ENCODE measurements around the gene CDH4. TPM values are rescaled to one million over a fixed set of nuclear protein-coding genes. Genes with fewer than 3 reads are reported as not detected.

CDH4 gene
- total RNA-seq, 4 donors from 2014 or later, result 0.13 to 0.38 (median 0.21) TPM; not detected in 1

DNA sequence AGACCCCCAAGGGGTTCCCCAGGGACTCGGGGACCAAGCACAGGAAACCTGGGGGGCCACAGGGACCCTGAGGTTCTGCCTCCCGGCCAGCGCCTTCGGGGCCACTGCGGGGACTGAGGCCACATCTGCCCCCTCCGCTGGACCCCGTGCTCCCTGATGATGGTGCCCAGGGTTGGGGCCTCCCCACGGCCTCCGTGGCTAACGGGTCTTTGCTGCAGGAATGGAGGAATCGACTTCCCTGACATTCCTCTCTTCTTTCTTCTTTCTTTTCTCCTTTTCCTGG lies 483.4 kb downstream of the CDH4 start:
- DNase-seq, result no peak
- Histone ChIP-seq H3K27me3 (peaks cover 0 to 50% (median 0%) of the 10 kb centered on the region in 4 donors), H3K4me1 (no peaks in the 10 kb centered on the region), H3K4me3 (no peak overlapping the region), H3K36me3 (no peaks in the 10 kb centered on the region), H3K27ac (no peak overlapping the region), H3K9me3 (no peaks in the 10 kb centered on the region)
- intact Hi-C loops (cut with DNase I), result no loop called here
- 75 to 84% methylated on average over 6 to 11 of the region's 11 CpGs for WGBS, 2 donors
- TF ChIP-seq POLR2A (IDR thresholded peaks at IDR 0.05), result no peak
- TF ChIP-seq, protein P1, sequence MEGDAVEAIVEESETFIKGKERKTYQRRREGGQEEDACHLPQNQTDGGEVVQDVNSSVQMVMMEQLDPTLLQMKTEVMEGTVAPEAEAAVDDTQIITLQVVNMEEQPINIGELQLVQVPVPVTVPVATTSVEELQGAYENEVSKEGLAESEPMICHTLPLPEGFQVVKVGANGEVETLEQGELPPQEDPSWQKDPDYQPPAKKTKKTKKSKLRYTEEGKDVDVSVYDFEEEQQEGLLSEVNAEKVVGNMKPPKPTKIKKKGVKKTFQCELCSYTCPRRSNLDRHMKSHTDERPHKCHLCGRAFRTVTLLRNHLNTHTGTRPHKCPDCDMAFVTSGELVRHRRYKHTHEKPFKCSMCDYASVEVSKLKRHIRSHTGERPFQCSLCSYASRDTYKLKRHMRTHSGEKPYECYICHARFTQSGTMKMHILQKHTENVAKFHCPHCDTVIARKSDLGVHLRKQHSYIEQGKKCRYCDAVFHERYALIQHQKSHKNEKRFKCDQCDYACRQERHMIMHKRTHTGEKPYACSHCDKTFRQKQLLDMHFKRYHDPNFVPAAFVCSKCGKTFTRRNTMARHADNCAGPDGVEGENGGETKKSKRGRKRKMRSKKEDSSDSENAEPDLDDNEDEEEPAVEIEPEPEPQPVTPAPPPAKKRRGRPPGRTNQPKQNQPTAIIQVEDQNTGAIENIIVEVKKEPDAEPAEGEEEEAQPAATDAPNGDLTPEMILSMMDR (IDR thresholded peaks at IDR 0.05), result no peak

DNA sequence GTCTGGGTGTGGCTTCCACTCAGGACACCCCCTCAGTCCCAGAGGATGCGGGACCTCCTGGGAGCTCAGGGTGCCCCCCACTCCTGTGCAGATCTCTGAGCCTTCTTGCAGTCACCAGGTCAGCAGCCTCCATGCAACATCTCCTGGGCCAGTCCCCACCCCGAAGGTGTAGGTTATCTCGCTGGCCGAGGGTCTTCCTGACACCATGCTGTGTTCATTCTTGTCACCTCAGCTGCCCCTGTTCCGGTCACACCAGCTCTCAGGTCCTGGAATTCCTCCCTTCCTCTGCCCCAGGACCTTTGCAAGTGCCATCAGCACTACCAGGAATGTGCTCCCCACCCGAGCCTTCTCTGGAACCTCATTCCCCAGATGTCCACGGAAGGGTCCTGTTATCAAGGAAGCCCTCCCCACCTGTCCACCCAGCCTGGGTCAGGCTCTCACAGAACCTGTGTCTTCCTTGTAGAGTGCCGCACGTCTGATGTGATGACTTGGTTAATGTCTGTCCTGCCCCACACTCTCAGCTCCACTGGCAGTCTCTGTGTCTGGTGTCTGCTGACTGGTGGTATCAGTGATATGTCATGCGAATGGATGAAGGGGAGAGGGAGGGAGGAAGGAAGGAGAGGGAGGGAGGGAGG lies 484.1 kb downstream of the CDH4 start:
- TF ChIP-seq, protein P1 (IDR thresholded peaks at IDR 0.05), result no peak
- no peak for TF ChIP-seq POLR2A (IDR thresholded peaks at IDR 0.05)

DNA sequence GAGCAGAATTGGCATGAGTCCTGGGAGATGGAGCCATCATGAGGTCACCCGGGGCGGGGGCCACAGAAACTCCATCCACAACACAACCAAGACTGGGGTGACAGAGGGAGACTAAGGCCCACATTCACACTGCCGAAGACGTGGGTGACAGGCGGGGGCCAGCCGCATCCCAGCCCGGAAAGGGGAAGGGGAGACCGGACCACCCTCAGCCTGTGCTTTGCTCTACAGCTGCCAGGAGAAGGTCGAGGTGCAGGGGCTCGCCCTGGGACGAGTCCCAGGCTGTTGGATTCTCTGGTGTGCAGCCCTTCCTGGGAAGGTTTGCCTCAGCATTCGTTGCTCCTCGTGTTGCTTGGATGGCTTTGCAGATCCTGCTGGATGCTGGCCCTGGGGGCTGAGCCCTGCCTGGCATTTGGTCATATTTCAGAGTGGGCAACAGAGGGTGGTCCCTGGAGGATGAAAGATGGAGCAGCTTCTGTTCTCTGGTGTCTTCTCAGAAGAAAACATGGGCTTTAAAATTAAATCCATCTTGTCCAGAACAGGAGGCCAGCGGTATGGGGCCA lies 484.8 kb downstream of the CDH4 start:
- H3K4me3 ChIP-seq, result no peak overlapping the region
- no peaks in the 10 kb centered on the region for H3K9me3 ChIP-seq
- TF ChIP-seq POLR2A (IDR thresholded peaks at IDR 0.05), result no peak
- TF ChIP-seq, protein P1 (IDR thresholded peaks at IDR 0.05), result no peak
- no peaks in the 10 kb centered on the region for H3K4me1 ChIP-seq
- H3K27me3 ChIP-seq, result peaks cover 0 to 44% (median 0%) of the 10 kb centered on the region in 4 donors
- H3K36me3 ChIP-seq, result no peaks in the 10 kb centered on the region
- intact Hi-C loops (cut with DNase I), result no loop called here
- no peak overlapping the region for H3K27ac ChIP-seq
- no peak for DNase-seq
- WGBS, 2 donors, result 61 to 70% methylated on average over 7 to 10 of the region's 14 CpGs

More for the DNA sequence above, 484.1 kb downstream of the CDH4 start:
- DNase-seq, result no peak
- Histone ChIP-seq H3K4me3 (no peak overlapping the region), H3K27me3 (peaks cover 0 to 44% (median 0%) of the 10 kb centered on the region in 4 donors), H3K36me3 (no peaks in the 10 kb centered on the region), H3K4me1 (no peaks in the 10 kb centered on the region), H3K9me3 (no peaks in the 10 kb centered on the region), H3K27ac (no peak overlapping the region)
- 50 to 63% methylated on average over 5 to 9 of the region's 10 CpGs for WGBS, 2 donors
- intact Hi-C loops (cut with DNase I), result no loop called here

DNA sequence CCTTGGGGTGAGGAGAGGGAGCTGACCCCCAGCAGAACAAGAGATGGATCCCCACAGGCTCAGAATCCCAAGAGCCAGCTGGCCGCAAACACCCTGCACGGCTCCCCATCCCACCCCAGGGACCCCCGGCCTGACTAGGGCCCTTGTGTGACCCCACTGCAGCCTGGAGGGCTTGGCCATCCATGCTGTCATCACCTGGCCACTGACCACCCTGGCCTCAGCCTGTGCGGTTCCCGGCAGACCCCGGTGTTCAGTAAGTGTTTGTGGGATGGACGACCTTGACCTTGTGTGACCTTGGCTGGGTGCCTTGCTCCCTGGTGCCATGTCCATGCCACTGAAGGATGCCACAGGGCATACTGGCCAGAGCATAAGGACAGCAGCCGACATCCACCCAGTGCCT lies 485.3 kb downstream of the CDH4 start:
- TF ChIP-seq, protein P1 (IDR thresholded peaks at IDR 0.05), result no peak
- no peak for TF ChIP-seq POLR2A (IDR thresholded peaks at IDR 0.05)
- Histone ChIP-seq H3K27ac (no peak overlapping the region), H3K4me1 (no peaks in the 10 kb centered on the region), H3K4me3 (no peak overlapping the region), H3K9me3 (no peaks in the 10 kb centered on the region), H3K36me3 (no peaks in the 10 kb centered on the region), H3K27me3 (peaks cover 0 to 42% (median 0%) of the 10 kb centered on the region in 4 donors)
- DNase-seq, result no peak
- whole genome bisulfite sequencing, 2 donors, result 82 to 92% methylated on average over 3 of the region's 8 CpGs
- intact Hi-C loops (cut with DNase I), result no loop called here

DNA sequence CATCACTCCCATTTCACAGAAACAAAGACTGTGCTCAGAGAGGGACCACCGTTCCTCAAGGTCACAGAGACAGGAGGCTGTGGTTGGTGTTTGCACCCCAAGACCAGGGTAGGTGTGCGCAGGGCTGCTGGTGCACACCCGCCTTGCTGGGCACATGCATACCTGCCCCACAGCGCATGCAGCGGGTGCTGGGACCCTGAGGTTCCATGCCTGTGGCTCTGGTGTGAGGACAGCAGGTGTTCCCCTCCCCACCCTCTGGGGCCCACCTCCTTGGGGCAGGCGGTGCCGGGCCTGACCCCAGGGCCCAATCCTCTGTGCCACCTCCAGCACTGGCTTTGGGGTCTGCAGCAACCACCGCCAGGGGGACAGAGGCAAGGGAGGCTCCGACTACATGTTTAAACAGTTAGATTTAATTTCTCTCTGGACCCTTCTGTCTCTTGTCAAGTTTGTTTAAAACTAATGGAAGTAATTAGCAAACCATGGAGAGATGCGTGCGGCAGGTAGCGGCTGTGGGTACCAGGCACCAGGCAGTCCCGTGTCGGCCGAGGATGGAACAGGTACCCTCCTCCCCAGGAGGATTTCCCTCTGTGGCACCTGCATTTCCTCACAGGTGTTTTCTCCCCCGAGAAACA lies 485.9 kb downstream of the CDH4 start:
- no peaks in the 10 kb centered on the region for H3K4me1 ChIP-seq
- no peaks in the 10 kb centered on the region for H3K9me3 ChIP-seq
- H3K36me3 ChIP-seq, result no peaks in the 10 kb centered on the region
- no peak overlapping the region for H3K4me3 ChIP-seq
- peaks cover 0 to 43% (median 0%) of the 10 kb centered on the region in 4 donors for H3K27me3 ChIP-seq
- no peak for DNase-seq
- no peak overlapping the region for H3K27ac ChIP-seq
- 84 to 85% methylated on average over 8 to 11 of the region's 16 CpGs for WGBS, 2 donors
- no peak for TF ChIP-seq POLR2A (IDR thresholded peaks at IDR 0.05)
- TF ChIP-seq, protein P1 (IDR thresholded peaks at IDR 0.05), result no peak
- intact Hi-C loops (cut with DNase I), result no loop called here
